DND-41 (cell line): ENCODE results near the gene ENDOD1.

Experiments
- ATAC-seq: fragments of 200-7000 bp; cut with Tn5 transposase; 3 replicates; pipeline ENCODE4 v1.9.1; 2021; ENCODE audit warnings: low read depth; ENCODE audit not compliant: insufficient read depth
- DNase-seq: peaks from one replicate; pipeline ENCODE4 v3.0.0-alpha.2; 2020
- H2AFZ ChIP-seq: 2 replicates; pipeline ENCODE4 v1.6.0; 2012; ENCODE audit warnings: low read depth, low read length
- H3K27ac ChIP-seq: 2 replicates; pipeline ENCODE4 v1.5.1; 2012; ENCODE audit warnings: low read length, inconsistent platforms
- H3K27me3 ChIP-seq: fragments of 200-600 bp; sonication (generic); 2 replicates; pipeline ENCODE4 v1.6.0; 2012; ENCODE audit warnings: low read length, mild to moderate bottlenecking, inconsistent platforms; ENCODE audit not compliant: insufficient read depth, poor library complexity
- H3K36me3 ChIP-seq: 2 replicates; pipeline ENCODE4 v1.5.1; 2012; ENCODE audit warnings: low read length, inconsistent platforms; ENCODE audit not compliant: insufficient read depth
- H3K4me1 ChIP-seq: 2 replicates; pipeline ENCODE4 v1.5.1; 2012; ENCODE audit warnings: mild to moderate bottlenecking, low read length; ENCODE audit not compliant: insufficient read depth
- H3K4me2 ChIP-seq: 2 replicates; pipeline ENCODE4 v1.6.0; 2012; ENCODE audit warnings: mild to moderate bottlenecking, moderate library complexity, low read length, inconsistent platforms; ENCODE audit not compliant: insufficient read depth
- H3K4me3 ChIP-seq, 2 experiments: fragments of 200-600 bp in 1 of 2; shearing (Covaris generic) in 1 of 2; 2 replicates each; pipeline ENCODE4 v1.5.1; 2012 to 2016; ENCODE audit warnings: inconsistent platforms in 2 of 2, low read length in 2 of 2, mild to moderate bottlenecking in 2 of 2, low read depth in 1 of 2, moderate library complexity in 1 of 2
- H3K79me2 ChIP-seq: 2 replicates; pipeline ENCODE4 v1.6.0; 2012; ENCODE audit warnings: low read length, inconsistent platforms; ENCODE audit not compliant: insufficient read depth
- H3K9ac ChIP-seq: 2 replicates; pipeline ENCODE4 v1.6.0; 2012; ENCODE audit warnings: low read depth, mild to moderate bottlenecking, inconsistent platforms, low read length, moderate library complexity
- H3K9me3 ChIP-seq: 2 replicates; pipeline ENCODE4 v1.5.1; 2012; ENCODE audit warnings: low read length, moderate library complexity, mild to moderate bottlenecking, inconsistent platforms; ENCODE audit not compliant: insufficient read depth, severe bottlenecking
- H4K20me1 ChIP-seq: 2 replicates; pipeline ENCODE4 v1.6.0; 2012; ENCODE audit warnings: low read length; ENCODE audit not compliant: insufficient read depth
- EZH2 ChIP-seq: IDR thresholded peaks from 3 replicates; pipeline ENCODE4 v1.6.1; 2012; ENCODE audit warnings: borderline replicate concordance, low read depth, mild to moderate bottlenecking, moderate library complexity, low read length, inconsistent platforms; ENCODE audit not compliant: severe bottlenecking
- TF ChIP-seq, protein P1 (sequence below): IDR thresholded peaks from 2 replicates; pipeline ENCODE4 v1.5.1; 2012; ENCODE audit warnings: borderline replicate concordance, low read length, moderate library complexity, mild to moderate bottlenecking; ENCODE audit not compliant: poor library complexity, severe bottlenecking; ENCODE audit errors: extremely low read depth

The ENDOD1 gene

GRCh38 chr11:95092549-95093324 lies 3.1 kb downstream of the ENDOD1 start:
- Histone ChIP-seq H4K20me1 (no peaks in the 10 kb centered on the region), H3K4me3 (no peak overlapping the region), H3K4me2 (no peak overlapping the region), H3K9me3 (no peaks in the 10 kb centered on the region), H3K27ac (no peak overlapping the region), H3K9ac (no peak overlapping the region), H3K79me2 (no peaks in the 10 kb centered on the region), H3K36me3 (no peaks in the 10 kb centered on the region), H3K27me3 (no peaks in the 10 kb centered on the region), H2AFZ (no peak overlapping the region), H3K4me1 (peaks cover 25% of the 10 kb centered on the region)
- ATAC-seq (no peak), DNase-seq (no peak)
- TF ChIP-seq, protein P1, sequence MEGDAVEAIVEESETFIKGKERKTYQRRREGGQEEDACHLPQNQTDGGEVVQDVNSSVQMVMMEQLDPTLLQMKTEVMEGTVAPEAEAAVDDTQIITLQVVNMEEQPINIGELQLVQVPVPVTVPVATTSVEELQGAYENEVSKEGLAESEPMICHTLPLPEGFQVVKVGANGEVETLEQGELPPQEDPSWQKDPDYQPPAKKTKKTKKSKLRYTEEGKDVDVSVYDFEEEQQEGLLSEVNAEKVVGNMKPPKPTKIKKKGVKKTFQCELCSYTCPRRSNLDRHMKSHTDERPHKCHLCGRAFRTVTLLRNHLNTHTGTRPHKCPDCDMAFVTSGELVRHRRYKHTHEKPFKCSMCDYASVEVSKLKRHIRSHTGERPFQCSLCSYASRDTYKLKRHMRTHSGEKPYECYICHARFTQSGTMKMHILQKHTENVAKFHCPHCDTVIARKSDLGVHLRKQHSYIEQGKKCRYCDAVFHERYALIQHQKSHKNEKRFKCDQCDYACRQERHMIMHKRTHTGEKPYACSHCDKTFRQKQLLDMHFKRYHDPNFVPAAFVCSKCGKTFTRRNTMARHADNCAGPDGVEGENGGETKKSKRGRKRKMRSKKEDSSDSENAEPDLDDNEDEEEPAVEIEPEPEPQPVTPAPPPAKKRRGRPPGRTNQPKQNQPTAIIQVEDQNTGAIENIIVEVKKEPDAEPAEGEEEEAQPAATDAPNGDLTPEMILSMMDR, result peak; percentile 58
- TF ChIP-seq EZH2, result no peak

- no peaks in the 10 kb centered on the region for H3K27me3 ChIP-seq
- no peaks in the 10 kb centered on the region for H3K79me2 ChIP-seq
- H3K9me3 ChIP-seq, result no peaks in the 10 kb centered on the region
- no peak overlapping the region for H3K27ac ChIP-seq
- no peak for ATAC-seq
- no peaks in the 10 kb centered on the region for H4K20me1 ChIP-seq
- H3K4me3 ChIP-seq, result no peak overlapping the region
- DNase-seq, result no peak
- no peak overlapping the region for H3K4me2 ChIP-seq
- no peak overlapping the region for H3K9ac ChIP-seq
- no peaks in the 10 kb centered on the region for H3K36me3 ChIP-seq
- peaks cover 25% of the 10 kb centered on the region for H3K4me1 ChIP-seq
- H2AFZ ChIP-seq, result no peak overlapping the region
- TF ChIP-seq, protein P1, result no peak
- no peak for TF ChIP-seq EZH2
These were observed 3.9 kb downstream of the ENDOD1 start for GRCh38 chr11:95093548-95093947.

DNA sequence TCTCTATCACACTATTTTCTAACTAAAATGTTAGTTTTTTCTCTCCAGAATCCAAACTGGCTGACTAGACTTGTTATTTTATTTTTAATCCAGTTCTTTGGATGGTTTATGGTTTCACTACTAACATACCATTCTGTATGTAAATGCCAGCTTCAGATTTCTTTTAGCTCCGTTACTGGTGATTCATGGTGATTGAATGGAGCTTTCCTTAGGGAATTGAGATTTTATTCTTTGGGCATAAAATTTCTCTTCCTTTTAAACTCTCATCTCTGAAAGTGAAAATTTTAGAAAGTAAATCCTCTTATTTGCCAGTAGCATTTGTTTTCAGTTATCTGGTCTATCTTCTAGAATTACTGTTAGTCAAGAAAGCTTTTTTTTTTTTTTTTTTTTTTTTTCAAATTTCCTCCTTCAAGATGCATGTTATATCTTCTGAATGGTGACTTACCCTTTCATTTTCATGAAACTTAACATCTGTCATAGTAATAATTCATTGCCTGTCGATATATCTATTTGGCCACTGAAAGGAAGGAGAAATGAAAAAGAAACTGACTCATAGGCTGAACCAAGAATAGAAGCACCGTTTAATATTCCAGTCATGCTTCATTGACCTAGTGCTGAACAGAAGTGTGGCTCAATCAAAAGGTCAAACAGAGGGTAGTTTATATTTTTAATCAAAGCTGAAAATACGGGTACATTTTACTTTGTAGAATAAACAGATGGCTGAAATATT lies 6.4 kb downstream of the ENDOD1 start:
- H3K79me2 ChIP-seq, result no peaks in the 10 kb centered on the region
- no peak overlapping the region for H3K4me2 ChIP-seq
- no peak overlapping the region for H3K4me3 ChIP-seq
- ATAC-seq (peak; percentile 13; the same call in 2 of the 3 replicates), DNase-seq (no peak)
- no peaks in the 10 kb centered on the region for H3K9me3 ChIP-seq
- H2AFZ ChIP-seq, result no peak overlapping the region
- H3K9ac ChIP-seq, result no peak overlapping the region
- H3K27me3 ChIP-seq, result no peaks in the 10 kb centered on the region
- H4K20me1 ChIP-seq, result no peaks in the 10 kb centered on the region
- no peak for TF ChIP-seq EZH2
- TF ChIP-seq, protein P1, result no peak
- H3K27ac ChIP-seq, result no peak overlapping the region
- H3K4me1 ChIP-seq, result peaks cover 5% of the 10 kb centered on the region
- no peaks in the 10 kb centered on the region for H3K36me3 ChIP-seq
